CD4-positive, alpha-beta T cell treated with Interleukin-10 for 1 hour (primary cell): ENCODE results near the gene DTNBP1.
"Not testable (repeated sequence)": the region's sequence is repeated elsewhere in the genome, so short reads cannot be mapped to it uniquely, and the experiment has no call there.

Source experiments
- DNase-seq: peaks from one replicate; pipeline ENCODE4 v3.0.0-alpha.2; 2020

DTNBP1 gene

GRCh38 chr6:15662326-15663129, at the start of gene DTNBP1:
Gene DTNBP1, minus strand, starts transcription at chr6:15663028. Its CDS starts 159 bp downstream, at chr6:15662869.
- DNase-seq = peak; percentile 87

- no peak for DNase-seq
Measured at GRCh38 chr6:15709651-15710269, 46.9 kb upstream of the DTNBP1 start.

- no peak for DNase-seq
Measured at GRCh38 chr6:15708231-15708630, 45.4 kb upstream of the DTNBP1 start.

- no peak for DNase-seq
Measured at GRCh38 chr6:15705981-15706380, 43.2 kb upstream of the DTNBP1 start.

- DNase-seq = no peak
Measured at GRCh38 chr6:15698471-15698870, 35.6 kb upstream of the DTNBP1 start.

- no peak for DNase-seq
Measured at GRCh38 chr6:15697895-15698294, 35.1 kb upstream of the DTNBP1 start.

GRCh38 chr6:15691250-15691869, 28.5 kb upstream of the DTNBP1 start:
- peak; percentile 83 for DNase-seq

- DNase-seq = no peak
Measured at GRCh38 chr6:15690510-15690909, 27.7 kb upstream of the DTNBP1 start.

GRCh38 chr6:15689586-15690482, 27.0 kb upstream of the DTNBP1 start:
- no peak for DNase-seq

- no peak for DNase-seq
Measured at GRCh38 chr6:15685619-15686018, 22.8 kb upstream of the DTNBP1 start.

- no peak for DNase-seq
Measured at GRCh38 chr6:15682965-15683822, 20.4 kb upstream of the DTNBP1 start.

- no peak for DNase-seq
Measured at GRCh38 chr6:15681946-15682345, 19.1 kb upstream of the DTNBP1 start.

GRCh38 chr6:15678514-15678913, 15.7 kb upstream of the DTNBP1 start:
- no peak for DNase-seq

GRCh38 chr6:15677822-15678221, 15.0 kb upstream of the DTNBP1 start:
- no peak for DNase-seq

GRCh38 chr6:15675536-15676220, 12.8 kb upstream of the DTNBP1 start:
- DNase-seq = no peak

GRCh38 chr6:15674690-15675386, 12.0 kb upstream of the DTNBP1 start:
- DNase-seq = no peak

GRCh38 chr6:15673666-15674065, 10.8 kb upstream of the DTNBP1 start:
- DNase-seq = no peak

- DNase-seq = no peak
Measured at GRCh38 chr6:15672818-15673217, 10.0 kb upstream of the DTNBP1 start.

- DNase-seq = no peak
Measured at GRCh38 chr6:15672291-15672690, 9.5 kb upstream of the DTNBP1 start.

GRCh38 chr6:15668918-15669317, 6.1 kb upstream of the DTNBP1 start:
- no peak for DNase-seq

GRCh38 chr6:15666896-15667295, 4.1 kb upstream of the DTNBP1 start:
- DNase-seq = not testable (repeated sequence)
